CD4-positive, alpha-beta T cell (primary cell): ENCODE results near the gene MT3. TPM values are rescaled to one million over a fixed set of nuclear protein-coding genes. Genes with fewer than 3 reads are reported as not detected.
A peak's percentile ranks its signal among the peaks of the same experiment; 100 is the strongest.

ENCODE experiments used
- ATAC-seq: fragments of 200-7000 bp; cut with Tn5 transposase; one replicate; pipeline ENCODE4 v1.10.0; 2022; ENCODE audit warnings: mild to moderate bottlenecking; ENCODE audit not compliant: poor library complexity
- CTCF ChIA-PET: fragments of 350-600 bp; sonication (Branson Sonifier 250); formaldehyde crosslinking; loops from one replicate; lab custom pipeline; 2021; ENCODE audit warnings: antibody characterized with exemption, inconsistent platforms; lab: Charles Lee
- POLR2A ChIA-PET: fragments of 350-600 bp; sonication (Branson Sonifier 250); formaldehyde crosslinking; loops from one replicate; lab custom pipeline; 2021; ENCODE audit warnings: antibody characterized with exemption, inconsistent platforms; lab: Charles Lee
- DNase-seq, 14 experiments: peaks; one replicate each; pipeline ENCODE4 v3.0.0-alpha.2; 2013 to 2020; ENCODE audit warnings: mixed read lengths in 2 of 14
- H3K27ac ChIP-seq, 2 donors: one replicate each; pipeline versions ENCODE4 v1.5.1 to v1.7.0; 2013; ENCODE audit warnings: low read length in 2 of 2, low read depth in 1 of 2, mild to moderate bottlenecking in 1 of 2
- H3K27me3 ChIP-seq, 2 experiments: 1 replicate in 1 of 2; 2 replicates in 1 of 2; pipeline versions ENCODE4 v1.6.1 to v1.7.0; 2013; ENCODE audit warnings: low read length in 2 of 2, control low read depth in 1 of 2, mild to moderate bottlenecking in 1 of 2, moderate library complexity in 1 of 2; ENCODE audit not compliant: insufficient read depth in 2 of 2, control insufficient read depth in 1 of 2
- H3K36me3 ChIP-seq: one replicate; pipeline ENCODE4 v1.6.1; 2013; ENCODE audit warnings: low read length, control low read depth; ENCODE audit not compliant: insufficient read depth
- H3K4me1 ChIP-seq: one replicate; pipeline ENCODE4 v1.6.1; 2013; ENCODE audit warnings: low read length, control low read depth; ENCODE audit not compliant: insufficient read depth
- H3K4me3 ChIP-seq: one replicate; pipeline ENCODE4 v1.5.1; 2013; ENCODE audit warnings: mild to moderate bottlenecking, low read length, moderate library complexity
- H3K9me3 ChIP-seq, 2 experiments: 1 replicate in 1 of 2; 2 replicates in 1 of 2; pipeline versions ENCODE4 v1.6.1 to v1.7.0; 2013; ENCODE audit warnings: low read length in 2 of 2, mild to moderate bottlenecking in 2 of 2, control low read depth in 1 of 2, moderate library complexity in 1 of 2; ENCODE audit not compliant: control insufficient read depth in 1 of 2, insufficient read depth in 1 of 2
- H3K27ac Mint-ChIP-seq: one replicate; pipeline ENCODE4 v1.8.0; 2020; ENCODE audit warnings: mixed read lengths
- H3K27me3 Mint-ChIP-seq: one replicate; pipeline ENCODE4 v1.8.0; 2021; ENCODE audit warnings: mixed read lengths
- H3K36me3 Mint-ChIP-seq: one replicate; pipeline ENCODE4 v1.8.0; 2021; ENCODE audit warnings: low read depth, mixed read lengths
- H3K4me1 Mint-ChIP-seq: one replicate; pipeline ENCODE4 v1.8.0; 2021; ENCODE audit warnings: low read depth, mixed read lengths
- H3K4me3 Mint-ChIP-seq: one replicate; pipeline ENCODE4 v1.8.0; 2020; ENCODE audit warnings: mild to moderate bottlenecking, mixed read lengths
- H3K9me3 Mint-ChIP-seq: one replicate; pipeline ENCODE4 v1.8.0; 2020; ENCODE audit warnings: mixed read lengths
- CTCF ChIP-seq: fragments of 200-600 bp; IDR thresholded peaks from one replicate; pipeline ENCODE4 v1.8.0; 2022; ENCODE audit warnings: antibody characterized with exemption, mild to moderate bottlenecking
- intact Hi-C, 2 experiments: fragments of 100-400 bp; cut with DNase I in 1 of 2; cut with micrococcal nuclease in 1 of 2; formaldehyde crosslinking; loops; one replicate each; pipeline versions ENCODE4 v1.15.1 to v1.9.0; 2023 to 2025; cut with DNase I, micrococcal nuclease
- total RNA-seq, 174 experiments: library from RNA in 2 of 174; stranded (reverse) in 2 of 174; gene quantifications; one replicate each; pipeline ENCODE4 v1.2.3 and lab custom pipeline; 2021 to 2026

The MT3 gene
- total RNA-seq, 2 experiments from 2014 or later, result 0.50 TPM; not detected in 1

- no peak overlapping the region for H3K27ac Mint-ChIP-seq
- no peak for ATAC-seq
- no peak for DNase-seq
- peaks cover 39% of the 10 kb centered on the region for H3K4me1 Mint-ChIP-seq
- Histone ChIP-seq H3K27me3 (peaks cover 0 to 7% of the 10 kb centered on the region in 2 experiments), H3K4me1 (peaks cover 33% of the 10 kb centered on the region), H3K36me3 (no peaks in the 10 kb centered on the region), H3K4me3 (no peak overlapping the region), H3K9me3 (no peaks in the 10 kb centered on the region), H3K27ac (no peak overlapping the region)
- H3K27me3 Mint-ChIP-seq, result no peaks in the 10 kb centered on the region
- H3K9me3 Mint-ChIP-seq, result no peaks in the 10 kb centered on the region
- no peaks in the 10 kb centered on the region for H3K36me3 Mint-ChIP-seq
- no peak overlapping the region for H3K4me3 Mint-ChIP-seq
- intact Hi-C loops, result no loop called here
- TF ChIP-seq CTCF, result no peak
- CTCF ChIA-PET, result interaction anchor here (3.1 kb wide), 1 partner anchor 97 kb away, joined by 13 read pairs; no protein-coding TSS in a partner anchor
- POLR2A ChIA-PET, result interaction anchor here (1.4 to 1.9 kb wide), 2 partner anchors 77 to 97 kb away, joined by 4 to 9 read pairs; partner anchors contain the start of gene MT1X
These were observed 15.6 kb downstream of the MT3 start for GRCh38 chr16:56604966-56605365.

DNA sequence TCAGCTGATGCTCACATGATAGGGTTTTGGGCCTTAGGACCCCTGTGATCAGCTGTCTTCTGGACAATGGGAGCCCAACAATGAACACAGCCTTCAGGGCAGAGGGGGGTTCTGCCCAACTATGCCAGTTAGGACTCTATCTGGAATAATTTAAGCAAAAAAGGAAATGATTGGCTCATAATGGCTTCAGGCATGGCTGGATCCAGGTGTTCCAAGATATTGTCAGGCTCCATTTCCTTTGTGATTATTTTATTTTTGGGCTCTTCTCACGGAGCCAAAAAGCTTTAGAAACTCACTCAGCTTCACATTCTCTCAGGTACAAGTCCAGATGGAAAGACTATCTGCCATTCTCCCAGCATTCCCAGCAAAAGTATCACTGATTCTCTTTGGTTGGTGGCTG, 16.1 kb downstream of the MT3 start:
- Histone ChIP-seq H3K27me3 (peaks cover 0 to 7% of the 10 kb centered on the region in 2 experiments), H3K4me1 (peaks cover 38% of the 10 kb centered on the region), H3K27ac (no peak overlapping the region), H3K9me3 (no peaks in the 10 kb centered on the region), H3K36me3 (no peaks in the 10 kb centered on the region), H3K4me3 (no peak overlapping the region)
- DNase-seq, result no peak
- ChIA-PET CTCF (interaction anchor here (3.1 kb wide), 1 partner anchor 96 kb away, joined by 13 read pairs; no protein-coding TSS in a partner anchor), POLR2A (interaction anchor here (1.4 kb wide), 1 partner anchor 77 kb away, joined by 4 read pairs; the partner anchor contains the start of gene MT1X)
- Mint-ChIP-seq H3K27ac (peak overlapping the region; percentile 96), H3K36me3 (no peaks in the 10 kb centered on the region), H3K27me3 (no peaks in the 10 kb centered on the region), H3K4me3 (no peak overlapping the region), H3K4me1 (peaks cover 44% of the 10 kb centered on the region), H3K9me3 (no peaks in the 10 kb centered on the region)
- ATAC-seq, result no peak
- intact Hi-C loops, result no loop called here
- no peak for TF ChIP-seq CTCF

GRCh38 chr16:56606071-56606475, 16.7 kb downstream of the MT3 start:
- H3K4me3 Mint-ChIP-seq, result peak overlapping the region; percentile 30
- Histone ChIP-seq H3K27me3 (peaks cover 0 to 6% of the 10 kb centered on the region in 2 experiments), H3K36me3 (no peaks in the 10 kb centered on the region), H3K27ac (no peak overlapping the region), H3K4me3 (no peak overlapping the region), H3K9me3 (no peaks in the 10 kb centered on the region), H3K4me1 (peaks cover 44% of the 10 kb centered on the region)
- ChIA-PET CTCF (interaction anchor here (3.1 kb wide), 1 partner anchor 96 kb away, joined by 13 read pairs; no protein-coding TSS in a partner anchor), POLR2A (interaction anchor here (1.3 to 1.4 kb wide), 2 partner anchors 18 to 76 kb away, joined by 3 to 4 read pairs; partner anchors contain the start of gene MT1X)
- no peaks in the 10 kb centered on the region for H3K36me3 Mint-ChIP-seq
- ATAC-seq, result no peak
- DNase-seq, result no peak
- no peaks in the 10 kb centered on the region for H3K27me3 Mint-ChIP-seq
- H3K9me3 Mint-ChIP-seq, result no peaks in the 10 kb centered on the region
- H3K27ac Mint-ChIP-seq, result peak overlapping the region; percentile 96
- TF ChIP-seq CTCF, result no peak
- peaks cover 50% of the 10 kb centered on the region for H3K4me1 Mint-ChIP-seq
- intact Hi-C loops, result no loop called here
